Lower leg skin (tissue), 3 donors: ENCODE measurements around the gene CHGA.

Experiments used
- CTCF ChIP-seq, 3 donors: fragments of 450-650 bp; IDR thresholded peaks; one replicate each; pipeline ENCODE4 v1.5.1; 2016; ENCODE audit warnings: antibody characterized with exemption in 3 of 3, mild to moderate bottlenecking in 3 of 3, moderate library complexity in 2 of 3
- POLR2A ChIP-seq, 2 donors: fragments of 450-650 bp; IDR thresholded peaks; one replicate each; pipeline ENCODE4 v1.6.1; 2016 to 2017; ENCODE audit warnings: antibody characterized with exemption in 2 of 2, mild to moderate bottlenecking in 1 of 2, moderate library complexity in 1 of 2

GRCh38 chr14:92888896-92889295 is 34.1 kb upstream of the CHGA start:
- TF ChIP-seq CTCF (IDR thresholded peaks at IDR 0.05) (no peak), POLR2A (IDR thresholded peaks at IDR 0.05) (no peak)
